Activated CD4-positive, alpha-beta T cell treated with anti-CD3 and anti-CD28 coated beads, Interleukin-2, amount 50 U/mL, for 4 hours (primary cell): ENCODE results near the gene ZNF451.

ENCODE experiments used
- DNase-seq, 2 experiments: peaks; one replicate each; pipeline ENCODE4 v3.0.0-alpha.2; 2020

Gene ZNF451

DNA sequence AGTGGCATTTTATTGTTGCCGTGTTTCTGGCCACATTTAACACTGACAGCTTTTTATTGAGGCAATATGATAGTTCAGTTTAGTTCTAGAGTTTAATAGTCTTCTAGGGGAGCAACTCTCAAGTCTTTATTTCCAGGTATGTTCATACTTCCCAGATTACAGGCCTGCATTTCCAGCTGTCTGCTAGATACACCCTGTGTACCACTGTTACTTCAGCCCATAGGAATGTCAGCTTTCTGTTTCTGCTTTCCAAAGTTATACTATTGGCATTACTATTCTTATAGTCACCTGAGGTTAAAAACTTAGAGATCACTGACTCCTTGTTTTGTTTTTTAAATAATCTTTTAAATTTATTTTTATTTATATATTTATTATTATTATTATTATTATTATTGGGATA, 7.6 kb downstream of the ZNF451 start:
- no peak for DNase-seq

GRCh38 chr6:57102976-57103375, 13.0 kb downstream of the ZNF451 start:
- no peak for DNase-seq

DNA sequence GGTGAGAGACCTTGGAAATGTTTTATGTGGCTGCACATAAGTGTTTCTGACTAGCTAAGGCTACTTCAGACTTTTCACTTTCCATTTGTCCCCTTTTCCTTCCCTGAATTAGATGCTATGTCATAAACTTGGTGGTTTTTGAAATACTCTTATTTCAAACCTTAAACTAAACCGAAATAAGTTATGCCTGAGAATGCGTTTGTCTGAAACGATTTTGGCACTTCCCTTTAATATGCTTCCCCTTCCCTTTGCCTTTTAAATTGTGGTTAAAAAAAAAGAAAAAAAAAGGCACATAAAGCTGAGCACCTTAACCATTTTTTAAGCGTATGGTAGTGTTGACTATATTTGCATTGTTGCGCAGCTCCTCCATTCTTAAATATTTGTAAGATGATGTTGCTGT, 14.3 kb downstream of the ZNF451 start:
- no peak for DNase-seq

DNA sequence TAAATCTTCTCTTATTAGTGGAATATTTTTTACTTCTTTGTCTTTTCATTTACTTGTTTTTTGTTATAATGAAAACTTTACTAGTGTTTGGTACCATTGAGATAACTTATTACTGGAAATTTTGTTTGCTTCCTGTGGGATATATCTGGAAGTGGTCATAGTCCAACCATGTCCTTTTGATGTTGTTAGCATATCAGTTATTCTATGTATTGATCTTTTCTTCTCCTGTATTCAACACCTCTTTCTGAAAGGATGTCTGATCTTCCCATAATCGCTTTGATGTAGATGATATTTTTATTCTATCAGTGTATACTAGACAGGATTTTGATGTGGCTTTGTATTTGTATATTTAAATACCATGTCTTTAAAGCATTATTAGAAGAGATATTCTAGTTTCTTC, 17.0 kb downstream of the ZNF451 start:
- no peak for DNase-seq

DNA sequence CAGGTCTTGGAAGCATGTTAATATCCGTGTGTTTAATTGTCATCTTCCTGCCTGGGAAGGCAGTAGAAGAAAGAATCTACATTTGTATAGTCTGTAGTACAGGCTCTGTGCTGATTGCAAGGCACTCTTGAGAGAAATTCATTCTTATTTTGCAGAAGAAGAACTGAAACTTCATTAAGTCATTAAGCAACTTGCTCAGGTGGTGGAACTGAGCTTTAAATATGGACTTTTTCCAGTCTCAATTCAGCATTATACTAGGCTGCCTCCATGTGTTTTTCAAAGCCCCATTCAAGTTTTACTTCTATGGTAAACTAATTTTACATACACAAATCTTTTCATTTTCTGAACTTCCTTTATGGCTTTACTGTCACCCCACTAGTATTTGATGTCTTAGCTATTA, 18.7 kb downstream of the ZNF451 start:
- DNase-seq: no peak

DNA sequence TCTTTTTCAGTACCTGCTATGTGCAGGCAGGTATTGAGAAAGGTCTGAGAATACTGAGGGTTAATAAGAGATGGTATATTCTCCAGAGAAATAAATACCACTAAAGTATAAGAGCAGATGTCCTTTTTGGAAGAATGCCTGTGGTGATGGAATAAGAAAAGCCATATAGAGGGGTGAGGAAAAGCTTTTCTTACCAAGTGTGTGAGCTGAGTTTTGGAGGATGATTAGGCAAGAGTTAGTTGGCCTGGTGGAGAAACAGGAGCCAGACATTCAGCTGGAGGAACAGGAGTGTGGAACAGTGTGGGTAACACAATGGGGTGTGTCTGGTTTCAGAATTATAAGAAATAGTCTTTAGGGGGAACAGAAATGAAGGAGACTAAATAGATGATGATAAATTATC, 19.9 kb downstream of the ZNF451 start:
- DNase-seq: no peak

- DNase-seq: no peak
Observed at GRCh38 chr6:57113105-57113504, 23.1 kb downstream of the ZNF451 start.

- no peak for DNase-seq
Observed at GRCh38 chr6:57116776-57117175, 26.8 kb downstream of the ZNF451 start.

- DNase-seq: no peak
Observed at GRCh38 chr6:57117796-57118195, 27.8 kb downstream of the ZNF451 start.

GRCh38 chr6:57123111-57123510, 33.1 kb downstream of the ZNF451 start:
- no peak for DNase-seq

- no peak for DNase-seq
Observed at GRCh38 chr6:57127763-57128162, 37.8 kb downstream of the ZNF451 start.

GRCh38 chr6:57130661-57131177, 40.7 kb downstream of the ZNF451 start:
- DNase-seq: no peak

DNA sequence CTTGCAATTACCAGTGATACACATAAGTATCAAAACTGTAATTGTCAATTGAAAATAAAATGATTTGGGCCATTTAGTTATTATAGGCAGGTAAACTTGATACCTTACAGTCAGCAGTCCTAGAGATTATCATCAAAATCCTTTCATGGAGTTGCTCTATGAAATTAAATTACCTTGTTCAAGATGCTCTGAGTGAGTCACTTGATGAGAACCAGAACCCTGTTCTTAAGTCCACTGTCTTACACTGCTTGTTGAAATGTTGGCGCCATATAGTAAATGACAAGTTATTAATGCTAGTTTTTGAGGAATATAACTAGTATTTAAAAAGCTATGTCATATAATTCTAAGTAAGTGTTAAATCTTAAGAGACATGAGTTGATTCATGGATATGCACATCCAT, 45.0 kb downstream of the ZNF451 start:
- DNase-seq: no peak

GRCh38 chr6:57135885-57136284, 45.9 kb downstream of the ZNF451 start:
- DNase-seq: no peak

DNA sequence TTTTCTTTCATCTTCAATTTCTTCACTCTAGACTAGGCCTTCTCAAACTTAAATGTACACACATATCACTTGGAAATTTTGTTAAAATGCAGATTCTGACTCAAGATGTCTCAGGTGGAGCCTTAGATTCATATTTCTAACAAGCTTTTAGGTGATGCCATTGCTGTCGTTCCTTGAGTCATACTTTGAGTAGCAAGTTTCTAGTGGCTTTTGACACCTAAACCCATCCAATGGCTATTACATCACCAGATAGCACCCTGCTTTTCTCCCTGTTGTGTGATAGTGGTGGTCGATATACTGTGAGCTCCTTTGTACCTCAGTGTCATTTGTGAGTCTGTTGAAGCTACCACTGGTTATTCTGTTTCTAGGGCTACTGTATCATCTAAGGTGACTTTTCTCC, 47.4 kb downstream of the ZNF451 start:
- DNase-seq: no peak

- DNase-seq: no peak
Observed at GRCh38 chr6:57138026-57138425, 48.0 kb downstream of the ZNF451 start.

DNA sequence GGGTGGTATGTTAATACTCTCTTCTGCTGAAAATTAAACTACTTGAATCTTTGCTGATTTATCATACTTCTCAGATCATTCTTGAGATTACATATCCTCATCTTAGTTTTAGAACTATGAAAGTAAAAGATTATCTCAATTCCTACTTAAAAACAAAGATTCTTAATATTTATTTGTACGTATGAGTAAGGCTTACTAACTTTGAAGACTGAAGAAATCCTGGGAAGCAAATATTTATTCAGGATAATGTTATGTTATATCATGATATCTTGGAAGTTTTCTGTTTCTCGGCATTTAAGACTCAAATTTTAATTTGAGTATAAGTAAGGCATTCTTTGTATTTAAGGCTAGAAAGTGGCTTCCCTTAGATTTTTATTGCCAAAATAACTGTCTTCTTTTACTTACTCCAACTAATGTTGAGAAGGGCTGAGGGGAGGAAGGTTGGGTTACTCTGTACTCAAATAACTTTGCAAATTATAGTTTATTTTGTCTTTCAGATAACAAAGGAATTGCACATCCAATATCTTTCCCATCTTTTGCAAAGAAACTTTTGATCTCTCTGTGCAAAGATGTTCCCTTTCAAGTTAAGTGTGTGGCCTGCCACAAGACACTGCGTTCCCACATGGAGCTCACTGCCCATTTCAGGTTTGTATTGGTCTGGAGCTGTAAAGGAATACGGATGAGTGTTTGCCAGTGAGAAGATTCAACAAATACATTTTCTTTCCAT, 51.6 kb downstream of the ZNF451 start:
- DNase-seq: no peak

DNA sequence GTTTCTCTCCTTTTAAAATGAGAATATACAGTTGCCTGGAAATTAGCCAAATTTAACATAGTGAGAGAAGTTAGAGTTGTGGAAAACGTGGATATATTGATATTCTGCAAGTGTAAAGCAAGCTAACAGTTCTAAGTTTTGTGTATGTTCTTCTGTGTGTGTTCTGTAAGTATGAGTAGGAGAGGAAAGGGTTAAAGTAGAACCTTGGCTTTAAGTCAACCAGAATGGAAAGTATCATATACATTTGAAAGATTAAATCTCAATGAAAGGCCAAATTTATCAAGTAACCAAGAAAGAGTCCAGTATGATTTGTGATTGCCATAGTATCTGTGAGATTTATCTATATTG, 52.2 kb downstream of the ZNF451 start:
- DNase-seq: no peak

DNA sequence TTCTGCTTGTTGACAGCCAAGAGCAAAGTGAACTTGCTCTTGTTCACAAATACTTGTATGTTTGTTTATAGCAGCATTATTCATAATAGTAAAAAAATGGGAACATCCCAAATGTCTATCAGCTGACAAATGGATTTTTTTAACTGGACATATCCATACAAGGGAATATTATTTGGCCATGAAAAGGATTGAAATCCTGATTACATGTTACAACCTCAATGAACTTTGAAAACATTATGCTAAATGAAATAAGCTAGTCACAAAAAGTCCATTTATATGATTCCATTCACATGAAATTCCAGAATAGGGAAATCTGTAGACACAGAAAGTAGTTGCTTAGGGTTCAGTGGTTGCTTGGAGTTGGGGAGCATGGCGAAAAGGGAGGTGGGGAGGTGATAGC, 53.7 kb downstream of the ZNF451 start:
- DNase-seq: no peak

- no peak for DNase-seq
Observed at GRCh38 chr6:57147401-57147800, 57.4 kb downstream of the ZNF451 start.

GRCh38 chr6:57147955-57148858, 58.2 kb downstream of the ZNF451 start:
- no peak for DNase-seq

DNA sequence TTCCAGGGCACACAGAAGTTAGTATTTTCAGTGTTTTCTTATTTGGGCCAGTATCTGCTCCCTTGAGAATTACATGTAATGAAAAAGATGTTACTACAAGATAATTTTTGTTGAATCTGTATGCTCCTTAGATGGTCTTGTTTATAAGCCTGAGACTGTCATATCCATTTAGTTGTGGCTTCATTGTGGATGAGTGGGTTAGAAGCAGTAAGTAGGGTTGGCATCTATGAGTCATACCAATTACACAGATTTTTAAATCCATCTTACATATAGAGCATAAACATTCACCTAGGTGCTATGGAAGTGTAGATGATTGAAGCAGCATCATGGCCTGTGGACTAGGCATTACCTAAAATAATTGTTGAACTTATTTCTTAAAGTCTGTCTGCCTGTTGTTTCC, 68.7 kb downstream of the ZNF451 start:
- no peak for DNase-seq

- DNase-seq: no peak
Observed at GRCh38 chr6:57159127-57159526, 69.1 kb downstream of the ZNF451 start.

GRCh38 chr6:57162028-57162427, 72.0 kb downstream of the ZNF451 start:
- DNase-seq: no peak
